ENCODE measurements around the gene SRCIN1.
A peak's percentile ranks its signal among the peaks of the same experiment; 100 is the strongest.

SRCIN1 gene

GRCh38 chr17:38596651-38597050, 9.1 kb downstream of the SRCIN1 start:
- no peak for DNase-seq

GRCh38 chr17:38595892-38596291, 9.9 kb downstream of the SRCIN1 start:
- no peak for DNase-seq

- DNase-seq = no peak
Measured at GRCh38 chr17:38594152-38594551, 11.6 kb downstream of the SRCIN1 start.

- no peak for DNase-seq
Measured at GRCh38 chr17:38592487-38592886, 13.3 kb downstream of the SRCIN1 start.

GRCh38 chr17:38591759-38592241, 14.0 kb downstream of the SRCIN1 start:
- DNase-seq = no peak

- no peak for DNase-seq
Measured at GRCh38 chr17:38590988-38591758, 14.6 kb downstream of the SRCIN1 start.

GRCh38 chr17:38589462-38590114, 16.2 kb downstream of the SRCIN1 start:
- DNase-seq = no peak

- DNase-seq = no peak
Measured at GRCh38 chr17:38588788-38589174, 17.0 kb downstream of the SRCIN1 start.

GRCh38 chr17:38587947-38588787, 17.6 kb downstream of the SRCIN1 start:
- DNase-seq = no peak

GRCh38 chr17:38587203-38587602, 18.5 kb downstream of the SRCIN1 start:
- DNase-seq = no peak

- DNase-seq = no peak
Measured at GRCh38 chr17:38586788-38587187, 19.0 kb downstream of the SRCIN1 start.

- DNase-seq = no peak
Measured at GRCh38 chr17:38585918-38586529, 19.7 kb downstream of the SRCIN1 start.

GRCh38 chr17:38585056-38585917, 20.5 kb downstream of the SRCIN1 start:
- no peak for DNase-seq

GRCh38 chr17:38584350-38584925, 21.3 kb downstream of the SRCIN1 start:
- DNase-seq = peak; percentile 34

GRCh38 chr17:38583828-38584349, 21.9 kb downstream of the SRCIN1 start:
- no peak for DNase-seq

- DNase-seq = no peak
Measured at GRCh38 chr17:38583176-38583575, 22.6 kb downstream of the SRCIN1 start.

- no peak for DNase-seq
Measured at GRCh38 chr17:38582069-38582468, 23.7 kb downstream of the SRCIN1 start.

- peak; percentile 27 for DNase-seq
Measured at GRCh38 chr17:38579934-38580333, 25.8 kb downstream of the SRCIN1 start.

- DNase-seq = no peak
Measured at GRCh38 chr17:38579083-38579480, 26.7 kb downstream of the SRCIN1 start.

- DNase-seq = no peak
Measured at GRCh38 chr17:38578229-38579082, 27.3 kb downstream of the SRCIN1 start.
